H1 (cell line): ENCODE measurements around the gene NPTX1. TPM values are rescaled to one million over a fixed set of nuclear protein-coding genes. Genes with fewer than 3 reads are reported as not detected.

Experiments
- CTCF ChIA-PET: fragments of 300-600 bp; sonication (Branson Sonifier 250); formaldehyde crosslinking; loops from one replicate; lab custom pipeline; 2021; ENCODE audit not compliant: partially characterized antibody; lab: Charles Lee
- POLR2A ChIA-PET: fragments of 300-600 bp; sonication (Branson Sonifier 250); formaldehyde crosslinking; loops from one replicate; lab custom pipeline; 2021; ENCODE audit warnings: inconsistent platforms; ENCODE audit not compliant: partially characterized antibody; lab: Charles Lee
- DNase-seq, 2 experiments: peaks; one replicate each; pipeline versions ENCODE4 v3.0.0 to v3.0.0-alpha.2; 2010 to 2022; ENCODE audit warnings: low spot score in 2 of 2, low read depth in 1 of 2, mixed read lengths in 1 of 2
- FAIRE-seq: peaks from 2 replicates; lab custom pipeline; 2011; peaks lifted over from hg19 to GRCh38; lab: Jason Lieb, UNC
- H2AFZ ChIP-seq: 2 replicates; pipeline ENCODE4 v1.8.1; 2012; ENCODE audit warnings: low read length, inconsistent platforms
- H2AK5ac ChIP-seq: 2 replicates; pipeline ENCODE4 v1.6.1; 2013; ENCODE audit warnings: low read depth, low read length
- H2BK120ac ChIP-seq: replicated peaks from 2 replicates; pipeline ENCODE3; 2013; ENCODE audit warnings: low read depth, low read length, inconsistent platforms
- H2BK12ac ChIP-seq: 2 replicates; pipeline ENCODE4 v1.6.1; 2013; ENCODE audit warnings: low read depth, low read length
- H2BK15ac ChIP-seq: 2 replicates; pipeline ENCODE4 v1.6.1; 2013; ENCODE audit warnings: low read length
- H2BK20ac ChIP-seq: 2 replicates; pipeline ENCODE4 v1.6.1; 2013; ENCODE audit warnings: low read length
- H2BK5ac ChIP-seq: 2 replicates; pipeline ENCODE4 v1.6.1; 2013; ENCODE audit warnings: low read depth, low read length
- H3K14ac ChIP-seq: 2 replicates; pipeline ENCODE4 v1.6.1; 2013; ENCODE audit warnings: inconsistent platforms; ENCODE audit not compliant: insufficient read length
- H3K18ac ChIP-seq: 2 replicates; pipeline ENCODE4 v1.6.1; 2013; ENCODE audit warnings: low read length; ENCODE audit errors: extremely low read depth
- H3K23ac ChIP-seq: 2 replicates; pipeline ENCODE4 v1.6.1; 2013; ENCODE audit warnings: inconsistent platforms; ENCODE audit not compliant: insufficient read length
- H3K23me2 ChIP-seq: 2 replicates; pipeline ENCODE4 v1.6.1; 2013; ENCODE audit warnings: low read depth, low read length
- H3K27ac ChIP-seq: 2 replicates; pipeline ENCODE4 v1.6.1; 2011; ENCODE audit warnings: low read depth, low read length, inconsistent platforms
- H3K27me3 ChIP-seq, 4 experiments: replicated peaks in 1 of 4; 1 replicate in 1 of 4; 2 replicates in 3 of 4; pipeline versions ENCODE4 v1.6.1 to v1.8.1; 2011 to 2013; ENCODE audit warnings: low read length in 3 of 4, mild to moderate bottlenecking in 3 of 4, inconsistent platforms in 2 of 4, mixed read lengths in 2 of 4, moderate library complexity in 1 of 4; ENCODE audit not compliant: control insufficient read depth in 3 of 4, insufficient read depth in 3 of 4; ENCODE audit errors: extremely low read depth in 1 of 4
- H3K36me3 ChIP-seq, 4 experiments: 2 replicates each; pipeline versions ENCODE4 v1.6.1 to v1.8.1; 2011 to 2013; ENCODE audit warnings: mild to moderate bottlenecking in 4 of 4, low read length in 3 of 4, moderate library complexity in 2 of 4, control low read depth in 1 of 4, inconsistent platforms in 1 of 4; ENCODE audit not compliant: insufficient read depth in 4 of 4, control insufficient read depth in 2 of 4
- H3K4ac ChIP-seq: replicated peaks from 2 replicates; pipeline ENCODE3; 2013; ENCODE audit warnings: low read length, low read depth, mixed read lengths, inconsistent platforms; ENCODE audit not compliant: insufficient read length
- H3K4me1 ChIP-seq, 4 experiments: replicated peaks in 1 of 4; 1 replicate in 1 of 4; 2 replicates in 3 of 4; pipeline versions ENCODE4 v1.6.1 to v1.8.1; 2011 to 2013; ENCODE audit warnings: low read length in 3 of 4, inconsistent platforms in 2 of 4, mixed read lengths in 1 of 4; ENCODE audit not compliant: insufficient read depth in 4 of 4, control insufficient read depth in 3 of 4
- H3K4me2 ChIP-seq, 2 experiments: 2 replicates each; pipeline versions ENCODE4 v1.6.1 to v1.8.1; 2011 to 2013; ENCODE audit warnings: low read depth in 2 of 2, low read length in 2 of 2, control low read depth in 1 of 2, inconsistent platforms in 1 of 2, mild to moderate bottlenecking in 1 of 2; ENCODE audit not compliant: insufficient read depth in 1 of 2
- H3K4me3 ChIP-seq, 4 experiments: fragments of 200-600, 300-600 bp in 1 of 4; sonication (generic), shearing (Covaris generic), sonication (Bioruptor Twin) in 1 of 4; 2 replicates each; pipeline versions ENCODE4 v1.5.1 to v1.8.1; 2011 to 2016; ENCODE audit warnings: low read length in 4 of 4, low read depth in 3 of 4, control low read depth in 2 of 4, inconsistent platforms in 2 of 4, mild to moderate bottlenecking in 2 of 4, mixed read lengths in 1 of 4, moderate library complexity in 1 of 4; ENCODE audit not compliant: insufficient read depth in 2 of 4; ENCODE audit errors: extremely low read depth in 1 of 4
- H3K56ac ChIP-seq: replicated peaks from 2 replicates; pipeline ENCODE3; 2013; ENCODE audit warnings: low read depth, mild to moderate bottlenecking, mixed read lengths, low read length, inconsistent platforms; ENCODE audit not compliant: insufficient read length
- H3K79me1 ChIP-seq: 2 replicates; pipeline ENCODE4 v1.6.1; 2013; ENCODE audit warnings: low read depth, low read length, control low read depth
- H3K79me2 ChIP-seq, 2 experiments: 2 replicates each; pipeline versions ENCODE4 v1.6.1 to v1.8.1; 2012 to 2013; ENCODE audit warnings: low read length in 2 of 2, mild to moderate bottlenecking in 2 of 2, inconsistent platforms in 1 of 2; ENCODE audit not compliant: insufficient read depth in 2 of 2, control insufficient read depth in 1 of 2
- H3K9ac ChIP-seq, 4 experiments: replicated peaks in 1 of 4; 1 replicate in 1 of 4; 2 replicates in 3 of 4; pipeline versions ENCODE4 v1.6.1 to v1.8.1; 2011 to 2013; ENCODE audit warnings: low read depth in 3 of 4, low read length in 3 of 4, control low read depth in 2 of 4, mild to moderate bottlenecking in 2 of 4, moderate library complexity in 2 of 4, inconsistent platforms in 1 of 4; ENCODE audit errors: extremely low read depth in 1 of 4
- H3K9me3 ChIP-seq, 2 experiments: 2 replicates each; pipeline versions ENCODE4 v1.6.1 to v1.8.1; 2012 to 2013; ENCODE audit warnings: mild to moderate bottlenecking in 2 of 2, moderate library complexity in 2 of 2, control low read depth in 1 of 2, inconsistent platforms in 1 of 2, low read depth in 1 of 2, low read length in 1 of 2, mixed read lengths in 1 of 2; ENCODE audit not compliant: insufficient read depth in 2 of 2
- H4K20me1 ChIP-seq, 2 experiments: replicated peaks in 1 of 2; 2 replicates each; pipeline versions ENCODE3 to v1.8.1; 2011 to 2013; ENCODE audit warnings: inconsistent platforms in 2 of 2, low read length in 2 of 2, mild to moderate bottlenecking in 1 of 2; ENCODE audit not compliant: insufficient read depth in 2 of 2, control insufficient read depth in 1 of 2
- H4K5ac ChIP-seq: 2 replicates; pipeline ENCODE4 v1.6.1; 2013; ENCODE audit warnings: low read length, low read depth, mixed read lengths, inconsistent platforms; ENCODE audit not compliant: insufficient read length
- H4K8ac ChIP-seq: 2 replicates; pipeline ENCODE4 v1.8.0; 2013; ENCODE audit warnings: mild to moderate bottlenecking, moderate library complexity, low read length, inconsistent platforms; ENCODE audit not compliant: insufficient read depth; ENCODE audit errors: extremely low read depth
- H4K91ac ChIP-seq: replicated peaks from 2 replicates; pipeline ENCODE3; 2013; ENCODE audit warnings: low read length, mixed read lengths, inconsistent platforms; ENCODE audit not compliant: insufficient read length
- EZH2 ChIP-seq: fragments of 200-600 bp; sonication (generic); IDR thresholded peaks from 2 replicates; pipeline ENCODE4 v1.7.1; 2012; ENCODE audit warnings: low read depth, mild to moderate bottlenecking, moderate library complexity, low read length, inconsistent platforms; ENCODE audit not compliant: severe bottlenecking
- GTF2F1 ChIP-seq: IDR thresholded peaks from 2 replicates; pipeline ENCODE4 v1.6.1; 2012; ENCODE audit warnings: low read depth, low read length, improper control_type of control experiment, borderline replicate concordance
- HDAC6 ChIP-seq: IDR thresholded peaks from one replicate; pipeline ENCODE4 v1.7.1; 2012; ENCODE audit warnings: low read depth, mild to moderate bottlenecking, inconsistent platforms, low read length, moderate library complexity
- MAX ChIP-seq: IDR thresholded peaks from 2 replicates; pipeline ENCODE4 v1.6.1; 2012; ENCODE audit warnings: inconsistent platforms
- NANOG ChIP-seq: IDR thresholded peaks from 2 replicates; pipeline ENCODE4 v1.6.1; 2011; ENCODE audit warnings: low read length, low read depth, mild to moderate bottlenecking, inconsistent platforms; ENCODE audit not compliant: insufficient read depth, poor library complexity, severe bottlenecking
- POLR2AphosphoS5 ChIP-seq: IDR thresholded peaks from 2 replicates; pipeline ENCODE4 v1.6.1; 2011; ENCODE audit warnings: low read depth, low read length
- RNF2 ChIP-seq: fragments of 200-900, 300-1000 bp; sonication (generic); IDR thresholded peaks from 2 replicates; pipeline ENCODE4 v1.7.1; 2016; ENCODE audit warnings: borderline replicate concordance, low read depth, mild to moderate bottlenecking, antibody characterized with exemption, low read length; ENCODE audit not compliant: poor library complexity, severe bottlenecking; ENCODE audit errors: missing control alignments
- RXRA ChIP-seq: IDR thresholded peaks from 2 replicates; pipeline ENCODE4 v1.6.1; 2011; ENCODE audit warnings: low read depth, mild to moderate bottlenecking, low read length, moderate library complexity; ENCODE audit not compliant: insufficient read depth
- USF2 ChIP-seq: IDR thresholded peaks from 2 replicates; pipeline ENCODE4 v1.6.1; 2011; ENCODE audit warnings: low read length, improper control_type of control experiment
- WGBS, 2 experiments: shearing (Covaris generic) in 1 of 2; methylation state at CpG; one replicate each; pipeline versions ENCODE4 v1.1.6 to v1.1.7; 2013 to 2015; ENCODE audit warnings: low lambda C conversion rate in 2 of 2, mixed read lengths in 2 of 2, inconsistent platforms in 1 of 2, low coverage in 1 of 2, missing lambda C conversion rate in 1 of 2; ENCODE audit not compliant: insufficient replicate concordance in 2 of 2, insufficient coverage in 1 of 2, insufficient read length in 1 of 2; ENCODE audit errors: extremely low coverage in 1 of 2, missing lambda C conversion rate in 1 of 2; 5-methylcytosine and 5-hydroxymethylcytosine counted together
- polyA plus RNA-seq, 7 experiments: library from polyadenylated mRNA; depleted of rRNA in 3 of 7; stranded (reverse) in 5 of 7; unstranded in 2 of 7; fragments of >200 nt in 5 of 7; fragments of 200-250 nt in 2 of 7; gene quantifications; 1 replicate in 5 of 7; 2 replicates in 1 of 7; 4 replicates in 1 of 7; pipeline versions ENCODE4 v1.2.1 to v1.2.3, GENCODE V29; 2011 to 2013; ENCODE audit warnings: missing spikeins in 2 of 7, mixed read lengths in 2 of 7
- total RNA-seq: library from RNA; stranded (reverse); fragmentation: NEBNext Ultra II Directional; extraction: Animal tissue kit (Norgen Biotek cat#: 25700); gene quantifications from 2 replicates; pipeline ENCODE4 v1.2.1, GENCODE V29; 2021

NPTX1 gene
- total and polyA plus RNA-seq, 2 of the 8 experiments (the other 6 are each of a cell fraction or from before 2014, with no cell fraction given): 12.0 to 17.9 TPM

- Histone ChIP-seq H3K4ac (no peak overlapping the region), H3K23me2 (peaks cover 8% of the 10 kb centered on the region), H4K8ac (no peak overlapping the region), H3K18ac (no peak overlapping the region), H3K36me3 (no peaks in the 10 kb centered on the region), H3K79me2 (no peaks in the 10 kb centered on the region), H2BK120ac (no peak overlapping the region), H4K91ac (no peak overlapping the region), H3K9me3 (no peaks in the 10 kb centered on the region), H3K23ac (no peak overlapping the region), H3K56ac (no peak overlapping the region), H3K27me3 (peaks cover 0 to 13% (median 9%) of the 10 kb centered on the region in 4 experiments; a peak in 5 of 7 replicates), H3K4me3 (no peak overlapping the region), H4K5ac (no peak overlapping the region), H3K9ac (no peak overlapping the region), H2AFZ (no peak overlapping the region), H2BK12ac (no peak overlapping the region), H3K79me1 (no peaks in the 10 kb centered on the region), H2BK15ac (no peak overlapping the region), H2BK20ac (no peak overlapping the region), H2AK5ac (no peak overlapping the region; the same call in 1 of the 2 replicates), H3K4me1 (peaks cover 0 to 7% (median 3%) of the 10 kb centered on the region in 4 experiments; a peak in 4 of 7 replicates), H4K20me1 (no peaks in the 10 kb centered on the region), H2BK5ac (no peak overlapping the region), H3K27ac (no peak overlapping the region), H3K4me2 (no peak overlapping the region), H3K14ac (no peak overlapping the region)
- WGBS, 2 experiments: 91% methylated on average over 8 of the region's 8 CpGs; no CpG with 5 or more reads in 1 of the 2 experiments
- DNase-seq (no peak), FAIRE-seq (no peak)
- CTCF ChIA-PET: interaction anchor here (0.6 to 1.8 kb wide), 3 partner anchors 10 to 430 kb away, joined by 4 to 9 read pairs (median 4); no protein-coding TSS in a partner anchor
- TF ChIP-seq GTF2F1 (no peak), RXRA (no peak), EZH2 (no peak), MAX (no peak), RNF2 (no peak), HDAC6 (no peak), POLR2AphosphoS5 (no peak), USF2 (no peak), NANOG (no peak)
- POLR2A ChIA-PET: interaction anchor here (0.9 to 1.5 kb wide), 3 partner anchors 13 to 23 kb away, joined by 3 to 4 read pairs (median 4); no protein-coding TSS in a partner anchor
Observed at GRCh38 chr17:80458016-80458415, 18.4 kb downstream of the NPTX1 start.
